ENCODE measurements around the gene AZIN2. TPM values are rescaled to one million over a fixed set of nuclear protein-coding genes. Genes with fewer than 3 reads are reported as not detected.
"Not testable (repeated sequence)": the region's sequence is repeated elsewhere in the genome, so short reads cannot be mapped to it uniquely, and the experiment has no call there.

AZIN2 gene
- total and polyA plus RNA-seq, 10 of the 15 experiments (the other 5 are each of a cell fraction or from before 2014, with no cell fraction given), result 0.02 to 0.85 (median 0.23) TPM

DNA sequence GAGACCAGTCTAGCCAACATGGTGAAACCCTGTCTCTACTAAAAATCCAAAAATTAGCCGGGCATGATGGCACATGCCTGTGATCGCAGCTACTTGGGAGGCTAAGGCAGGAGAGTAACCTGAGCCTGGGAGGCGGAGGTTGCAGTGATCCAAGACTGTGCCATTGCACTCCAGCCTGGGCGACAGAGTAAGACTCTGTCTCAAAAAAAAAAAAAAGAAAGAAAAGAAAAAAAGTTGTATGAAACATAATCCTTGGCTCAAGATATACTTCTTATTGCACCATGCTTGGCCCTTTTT, 19.1 kb downstream of the AZIN2 start:
- RAD21 ChIA-PET (ENCODE audit: unreplicated experiment); H3K4me3 ChIP-seq; BruUV-seq (replicated peaks); H3K27ac ChIP-seq (ENCODE audit: control insufficient read depth, insufficient read depth); intact Hi-C loops (cut with micrococcal nuclease; ENCODE audit: unreplicated experiment); H4K20me1 ChIP-seq (ENCODE audit: control insufficient read depth, insufficient read depth); H3K9ac ChIP-seq (ENCODE audit: control insufficient read depth, insufficient read depth, low read length); POLR2A ChIA-PET; FAIRE-seq; H3K9me3 ChIP-seq (replicated peaks; ENCODE audit: control insufficient read depth, insufficient read depth, low read length); in situ Hi-C loops (cut with MboI); DNase-seq (ENCODE audit: low read depth, low spot score); H3K4me1 ChIP-seq (ENCODE audit: control insufficient read depth, insufficient read depth, low read length); H3K27me3 ChIP-seq (replicated peaks in 1 of 2; ENCODE audit: control insufficient read depth in 2 of 2, insufficient read depth in 2 of 2, low read length in 1 of 2); ATAC-seq; H3K4me2 ChIP-seq (ENCODE audit: control insufficient read depth, insufficient read depth); SMC1A ChIA-PET (ENCODE audit: uncharacterized antibody, unreplicated experiment); H3K36me3 ChIP-seq (ENCODE audit: control insufficient read depth in 2 of 2, insufficient read depth in 2 of 2, low read length in 1 of 2); H2AFZ ChIP-seq (ENCODE audit: control insufficient read depth, low read depth, low read length); H3K79me2 ChIP-seq (ENCODE audit: control insufficient read depth, insufficient read depth, low read length): not testable (repeated sequence)
- CTCF ChIA-PET, result interaction anchor here (0.8 to 1.6 kb wide), 3 partner anchors 11 to 167 kb away, joined by 3 to 4 read pairs (median 4); no protein-coding TSS in a partner anchor
- WGBS (ENCODE audit: insufficient coverage, insufficient replicate concordance, low lambda C conversion rate, missing lambda C conversion rate), result 48% methylated on average over 4 of the region's 4 CpGs

DNA sequence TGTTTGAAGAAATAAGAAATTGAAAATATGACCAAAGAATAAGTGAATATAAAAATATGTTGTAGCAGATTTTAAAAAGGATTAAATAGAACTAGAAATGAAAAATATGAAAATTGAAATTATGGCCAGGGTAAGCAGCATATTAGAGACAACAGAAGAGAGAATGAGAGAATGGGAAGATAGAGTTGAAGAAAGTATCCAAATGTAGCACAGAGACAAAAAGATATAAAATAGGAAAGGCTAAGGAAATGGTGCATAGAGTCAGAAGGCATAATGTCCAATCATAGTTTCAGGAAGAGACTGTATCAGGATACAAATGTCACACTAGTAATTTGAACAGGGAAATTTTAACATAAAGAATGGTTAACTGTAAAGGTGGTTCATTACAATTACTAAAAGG, 29.5 kb downstream of the AZIN2 start:
- Histone ChIP-seq H3K9ac (ENCODE audit: control insufficient read depth, insufficient read depth, low read length) (no peak overlapping the region), H3K36me3 (ENCODE audit: control insufficient read depth in 2 of 2, insufficient read depth in 2 of 2, low read length in 1 of 2) (no peaks in the 10 kb centered on the region), H3K4me2 (ENCODE audit: control insufficient read depth, insufficient read depth) (no peak overlapping the region), H3K27me3 (replicated peaks in 1 of 2; ENCODE audit: control insufficient read depth in 2 of 2, insufficient read depth in 2 of 2, low read length in 1 of 2) (no peaks in the 10 kb centered on the region), H3K9me3 (replicated peaks; ENCODE audit: control insufficient read depth, insufficient read depth, low read length) (peaks cover 3% of the 10 kb centered on the region; the same call in 2 of the 3 replicates), H3K79me2 (ENCODE audit: control insufficient read depth, insufficient read depth, low read length) (no peaks in the 10 kb centered on the region), H2AFZ (ENCODE audit: control insufficient read depth, low read depth, low read length) (no peak overlapping the region), H4K20me1 (ENCODE audit: control insufficient read depth, insufficient read depth) (no peaks in the 10 kb centered on the region), H3K27ac (ENCODE audit: control insufficient read depth, insufficient read depth) (no peak overlapping the region), H3K4me3 (no peak overlapping the region), H3K4me1 (ENCODE audit: control insufficient read depth, insufficient read depth, low read length) (no peaks in the 10 kb centered on the region)
- intact Hi-C loops (cut with micrococcal nuclease; ENCODE audit: unreplicated experiment) (loop anchor here (5.0 kb wide), 3 partner anchors 187 to 347 kb away; no protein-coding TSS in a partner anchor), in situ Hi-C loops (cut with MboI) (no loop called here)
- no peak for TF ChIP-seq SREBF1 (IDR thresholded peaks at IDR 0.05; ENCODE audit: low read length)
- TF ChIP-seq SIX5 (IDR thresholded peaks at IDR 0.05; ENCODE audit: low read depth, low read length, severe bottlenecking), result no peak
- no peak for TF ChIP-seq MTA3 (IDR thresholded peaks at IDR 0.05; ENCODE audit: borderline replicate concordance, low read length)
- TF ChIP-seq PAX5 (IDR thresholded peaks at IDR 0.05; ENCODE audit: borderline replicate concordance, low read depth, low read length), result no peak
- TF ChIP-seq SMC3 (IDR thresholded peaks at IDR 0.05; ENCODE audit: borderline replicate concordance, low read length), result no peak
- ATAC-seq (no peak), DNase-seq (ENCODE audit: low read depth, low spot score) (no peak), FAIRE-seq (no peak)
- ChIA-PET SMC1A (ENCODE audit: uncharacterized antibody, unreplicated experiment) (no interaction called here), POLR2A (no interaction called here), RAD21 (ENCODE audit: unreplicated experiment) (no interaction called here), CTCF (interaction anchor here (1.2 to 1.9 kb wide), 2 partner anchors 27 to 185 kb away, joined by 4 to 6 read pairs; no protein-coding TSS in a partner anchor)
- no TSS peak for BruUV-seq (replicated peaks)
